DOHH2 (cell line): ENCODE measurements around the gene RPL36AL.

ENCODE experiments used
- H3F3A ChIP-seq: fragments of 200-600 bp; sonication (generic), shearing (Covaris generic); 2 replicates; pipeline ENCODE4 v1.6.0; 2016; ENCODE audit warnings: antibody characterized with exemption, mild to moderate bottlenecking; ENCODE audit not compliant: control insufficient read depth, insufficient read depth
- H3K27ac ChIP-seq: fragments of 200-600 bp; sonication (generic); 2 replicates; pipeline ENCODE4 v1.5.1; 2014; ENCODE audit warnings: low read depth, mild to moderate bottlenecking, low read length, moderate library complexity
- H3K27me3 ChIP-seq: fragments of 200-600 bp; sonication (generic); 2 replicates; pipeline ENCODE4 v1.6.1; 2014; ENCODE audit warnings: mild to moderate bottlenecking, low read length, mixed read lengths; ENCODE audit not compliant: control insufficient read depth
- H3K36me3 ChIP-seq: fragments of 200-600 bp; sonication (generic); 2 replicates; pipeline ENCODE4 v1.6.1; 2014; ENCODE audit warnings: mild to moderate bottlenecking, low read length, moderate library complexity, mixed read lengths; ENCODE audit not compliant: control insufficient read depth
- H3K4me1 ChIP-seq: fragments of 200-600 bp; sonication (generic); 2 replicates; pipeline ENCODE4 v1.6.1; 2014; ENCODE audit warnings: mild to moderate bottlenecking, low read length, mixed read lengths; ENCODE audit not compliant: control insufficient read depth
- H3K4me2 ChIP-seq: fragments of 200-600 bp; sonication (generic); 2 replicates; pipeline ENCODE4 v1.6.0; 2014; ENCODE audit warnings: mild to moderate bottlenecking, low read length, moderate library complexity
- H3K4me3 ChIP-seq: fragments of 200-600 bp; sonication (generic); 2 replicates; pipeline ENCODE4 v1.5.1; 2014; ENCODE audit warnings: mild to moderate bottlenecking, low read length, mixed read lengths
- H3K79me2 ChIP-seq: fragments of 200-600 bp; sonication (generic); 2 replicates; pipeline ENCODE4 v1.6.1; 2014; ENCODE audit warnings: mild to moderate bottlenecking, low read length, mixed read lengths; ENCODE audit not compliant: control insufficient read depth
- H3K9me2 ChIP-seq: fragments of 200-600 bp; sonication (generic); replicated peaks from 2 replicates; pipeline ENCODE4 v1.6.1; 2014; ENCODE audit warnings: mild to moderate bottlenecking, low read length, mixed read lengths; ENCODE audit not compliant: control insufficient read depth
- H3K9me3 ChIP-seq: fragments of 200-600 bp; sonication (generic); 2 replicates; pipeline ENCODE4 v1.6.1; 2014; ENCODE audit warnings: antibody characterized with exemption, low read length, mixed read lengths; ENCODE audit not compliant: control insufficient read depth, insufficient read depth
- H4K20me1 ChIP-seq: fragments of 200-600 bp; sonication (generic); 2 replicates; pipeline ENCODE4 v1.6.0; 2014; ENCODE audit warnings: low read depth, mild to moderate bottlenecking, antibody characterized with exemption, low read length, moderate library complexity; ENCODE audit not compliant: control insufficient read depth, insufficient read depth
- EZH2phosphoT487 ChIP-seq: fragments of 200-600 bp; sonication (generic); IDR thresholded peaks from 2 replicates; pipeline ENCODE4 v1.6.1; 2017; ENCODE audit warnings: borderline replicate concordance, mild to moderate bottlenecking, antibody characterized with exemption, low read length, moderate library complexity, mixed read lengths
- TF ChIP-seq, protein P1 (sequence below): fragments of 200-600 bp; sonication (generic); IDR thresholded peaks from one replicate; pipeline ENCODE4 v1.5.1; 2014; ENCODE audit warnings: antibody characterized with exemption, mild to moderate bottlenecking, low read depth, low read length; ENCODE audit not compliant: poor library complexity, severe bottlenecking

The RPL36AL gene

DNA sequence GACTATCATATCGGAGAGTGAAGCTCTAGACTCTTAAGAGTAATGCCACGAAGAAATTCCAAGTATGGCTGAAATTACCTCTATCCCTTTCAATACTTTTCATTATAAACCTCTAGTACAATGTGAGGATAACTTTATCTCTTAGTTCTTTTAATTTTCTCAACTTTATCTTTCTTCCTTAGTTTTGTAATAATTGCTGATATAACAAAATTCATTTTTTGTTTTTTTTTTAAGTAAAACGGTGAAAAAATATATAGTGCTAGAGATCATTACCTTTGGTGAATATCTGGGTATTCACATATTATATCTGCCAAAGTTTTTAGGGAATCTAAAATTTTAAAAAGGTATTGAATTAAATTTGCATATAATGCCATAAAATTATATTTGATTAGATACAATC, 34.1 kb upstream of the RPL36AL start:
- Histone ChIP-seq H3F3A (peaks cover 8% of the 10 kb centered on the region), H3K79me2 (peaks cover 3% of the 10 kb centered on the region), H4K20me1 (no peaks in the 10 kb centered on the region), H3K36me3 (peaks cover 49% of the 10 kb centered on the region), H3K9me3 (no peaks in the 10 kb centered on the region), H3K27ac (no peak overlapping the region), H3K9me2 (no peaks in the 10 kb centered on the region), H3K4me1 (no peaks in the 10 kb centered on the region), H3K4me3 (no peak overlapping the region), H3K4me2 (no peak overlapping the region), H3K27me3 (no peaks in the 10 kb centered on the region)
- TF ChIP-seq, protein P1, sequence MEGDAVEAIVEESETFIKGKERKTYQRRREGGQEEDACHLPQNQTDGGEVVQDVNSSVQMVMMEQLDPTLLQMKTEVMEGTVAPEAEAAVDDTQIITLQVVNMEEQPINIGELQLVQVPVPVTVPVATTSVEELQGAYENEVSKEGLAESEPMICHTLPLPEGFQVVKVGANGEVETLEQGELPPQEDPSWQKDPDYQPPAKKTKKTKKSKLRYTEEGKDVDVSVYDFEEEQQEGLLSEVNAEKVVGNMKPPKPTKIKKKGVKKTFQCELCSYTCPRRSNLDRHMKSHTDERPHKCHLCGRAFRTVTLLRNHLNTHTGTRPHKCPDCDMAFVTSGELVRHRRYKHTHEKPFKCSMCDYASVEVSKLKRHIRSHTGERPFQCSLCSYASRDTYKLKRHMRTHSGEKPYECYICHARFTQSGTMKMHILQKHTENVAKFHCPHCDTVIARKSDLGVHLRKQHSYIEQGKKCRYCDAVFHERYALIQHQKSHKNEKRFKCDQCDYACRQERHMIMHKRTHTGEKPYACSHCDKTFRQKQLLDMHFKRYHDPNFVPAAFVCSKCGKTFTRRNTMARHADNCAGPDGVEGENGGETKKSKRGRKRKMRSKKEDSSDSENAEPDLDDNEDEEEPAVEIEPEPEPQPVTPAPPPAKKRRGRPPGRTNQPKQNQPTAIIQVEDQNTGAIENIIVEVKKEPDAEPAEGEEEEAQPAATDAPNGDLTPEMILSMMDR, result no peak
- no peak for TF ChIP-seq EZH2phosphoT487

DNA sequence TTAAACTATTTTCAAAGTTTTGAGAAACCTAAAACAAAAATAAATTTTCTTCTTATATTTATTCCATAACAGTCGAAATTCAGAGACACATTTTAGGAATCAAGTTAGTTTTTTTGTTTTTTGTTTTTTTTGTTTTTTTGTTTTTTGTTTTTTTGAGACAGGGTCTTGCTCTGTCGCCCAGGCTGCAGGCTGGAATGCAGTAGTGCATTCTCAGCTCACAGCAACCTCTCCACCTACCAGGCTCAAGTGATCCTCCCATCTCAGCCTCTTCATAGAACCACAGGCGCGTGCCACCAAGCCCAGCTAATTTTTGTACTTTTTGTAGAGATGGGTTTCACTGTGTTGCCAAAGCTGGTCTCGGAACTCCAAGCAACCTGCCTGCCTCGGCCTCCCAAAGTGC, 33.1 kb upstream of the RPL36AL start:
- no peaks in the 10 kb centered on the region for H3K4me1 ChIP-seq

DNA sequence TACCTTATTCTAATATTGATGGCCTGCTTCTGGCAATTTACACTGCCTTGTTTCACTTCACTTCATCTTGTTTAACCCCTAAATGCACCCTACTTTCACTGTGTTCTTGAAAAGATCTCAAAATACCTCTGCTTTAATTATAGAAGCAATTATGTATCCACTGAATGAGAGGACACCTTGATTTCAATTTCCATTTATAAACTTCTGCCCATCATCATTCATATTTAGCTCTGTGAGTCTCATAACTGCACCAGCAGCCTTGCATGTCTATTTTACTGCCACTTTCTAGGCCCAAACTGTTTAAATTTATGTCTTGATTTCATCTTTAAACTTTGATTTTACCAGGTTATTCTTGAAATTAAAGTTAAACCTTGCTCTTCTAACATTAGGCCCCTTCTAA, 21.7 kb upstream of the RPL36AL start:
- no peaks in the 10 kb centered on the region for H3K9me3 ChIP-seq
- H4K20me1 ChIP-seq, result no peaks in the 10 kb centered on the region
- peaks cover 76% of the 10 kb centered on the region for H3K79me2 ChIP-seq
- no peaks in the 10 kb centered on the region for H3K27me3 ChIP-seq
- peak overlapping the region; percentile 2; the same call in 1 of the 2 replicates for H3K4me2 ChIP-seq
- peaks cover 18% of the 10 kb centered on the region for H3K4me1 ChIP-seq
- H3K36me3 ChIP-seq, result peaks cover 73% of the 10 kb centered on the region
- no peaks in the 10 kb centered on the region for H3K9me2 ChIP-seq
- H3K27ac ChIP-seq, result no peak overlapping the region
- peaks cover 31% of the 10 kb centered on the region for H3F3A ChIP-seq
- no peak for TF ChIP-seq EZH2phosphoT487
- TF ChIP-seq, protein P1, result no peak
- H3K4me3 ChIP-seq, result no peak overlapping the region

More for the DNA sequence above, 33.1 kb upstream of the RPL36AL start:
- no peaks in the 10 kb centered on the region for H3K9me3 ChIP-seq
- no peak overlapping the region for H3K27ac ChIP-seq
- H3K4me3 ChIP-seq, result no peak overlapping the region
- no peak overlapping the region for H3K4me2 ChIP-seq
- peaks cover 9% of the 10 kb centered on the region for H3F3A ChIP-seq
- no peaks in the 10 kb centered on the region for H3K27me3 ChIP-seq
- no peaks in the 10 kb centered on the region for H4K20me1 ChIP-seq
- H3K36me3 ChIP-seq, result peaks cover 48% of the 10 kb centered on the region
- H3K9me2 ChIP-seq, result no peaks in the 10 kb centered on the region
- H3K79me2 ChIP-seq, result peaks cover 4% of the 10 kb centered on the region
- no peak for TF ChIP-seq EZH2phosphoT487
- TF ChIP-seq, protein P1, result no peak
